DOHH2 (cell line): ENCODE data around the gene GATAD2A.

Experiments used
- H3F3A ChIP-seq: fragments of 200-600 bp; sonication (generic), shearing (Covaris generic); 2 replicates; pipeline ENCODE4 v1.6.0; 2016; ENCODE audit warnings: antibody characterized with exemption, mild to moderate bottlenecking; ENCODE audit not compliant: control insufficient read depth, insufficient read depth
- H3K27ac ChIP-seq: fragments of 200-600 bp; sonication (generic); 2 replicates; pipeline ENCODE4 v1.5.1; 2014; ENCODE audit warnings: low read depth, mild to moderate bottlenecking, low read length, moderate library complexity
- H3K27me3 ChIP-seq: fragments of 200-600 bp; sonication (generic); 2 replicates; pipeline ENCODE4 v1.6.1; 2014; ENCODE audit warnings: mild to moderate bottlenecking, low read length, mixed read lengths; ENCODE audit not compliant: control insufficient read depth
- H3K36me3 ChIP-seq: fragments of 200-600 bp; sonication (generic); 2 replicates; pipeline ENCODE4 v1.6.1; 2014; ENCODE audit warnings: mild to moderate bottlenecking, low read length, moderate library complexity, mixed read lengths; ENCODE audit not compliant: control insufficient read depth
- H3K4me1 ChIP-seq: fragments of 200-600 bp; sonication (generic); 2 replicates; pipeline ENCODE4 v1.6.1; 2014; ENCODE audit warnings: mild to moderate bottlenecking, low read length, mixed read lengths; ENCODE audit not compliant: control insufficient read depth
- H3K4me2 ChIP-seq: fragments of 200-600 bp; sonication (generic); 2 replicates; pipeline ENCODE4 v1.6.0; 2014; ENCODE audit warnings: mild to moderate bottlenecking, low read length, moderate library complexity
- H3K4me3 ChIP-seq: fragments of 200-600 bp; sonication (generic); 2 replicates; pipeline ENCODE4 v1.5.1; 2014; ENCODE audit warnings: mild to moderate bottlenecking, low read length, mixed read lengths
- H3K79me2 ChIP-seq: fragments of 200-600 bp; sonication (generic); 2 replicates; pipeline ENCODE4 v1.6.1; 2014; ENCODE audit warnings: mild to moderate bottlenecking, low read length, mixed read lengths; ENCODE audit not compliant: control insufficient read depth
- H3K9me2 ChIP-seq: fragments of 200-600 bp; sonication (generic); replicated peaks from 2 replicates; pipeline ENCODE4 v1.6.1; 2014; ENCODE audit warnings: mild to moderate bottlenecking, low read length, mixed read lengths; ENCODE audit not compliant: control insufficient read depth
- H3K9me3 ChIP-seq: fragments of 200-600 bp; sonication (generic); 2 replicates; pipeline ENCODE4 v1.6.1; 2014; ENCODE audit warnings: antibody characterized with exemption, low read length, mixed read lengths; ENCODE audit not compliant: control insufficient read depth, insufficient read depth
- H4K20me1 ChIP-seq: fragments of 200-600 bp; sonication (generic); 2 replicates; pipeline ENCODE4 v1.6.0; 2014; ENCODE audit warnings: low read depth, mild to moderate bottlenecking, antibody characterized with exemption, low read length, moderate library complexity; ENCODE audit not compliant: control insufficient read depth, insufficient read depth
- CTCF ChIP-seq: fragments of 200-600 bp; sonication (generic); IDR thresholded peaks from one replicate; pipeline ENCODE4 v1.5.1; 2014; ENCODE audit warnings: antibody characterized with exemption, mild to moderate bottlenecking, low read depth, low read length; ENCODE audit not compliant: poor library complexity, severe bottlenecking
- EZH2phosphoT487 ChIP-seq: fragments of 200-600 bp; sonication (generic); IDR thresholded peaks from 2 replicates; pipeline ENCODE4 v1.6.1; 2017; ENCODE audit warnings: borderline replicate concordance, mild to moderate bottlenecking, antibody characterized with exemption, low read length, moderate library complexity, mixed read lengths

The GATAD2A gene

GRCh38 chr19:19463348-19464117, 58.1 kb downstream of the GATAD2A start:
- TF ChIP-seq CTCF = no peak
- TF ChIP-seq EZH2phosphoT487 = no peak
- Histone ChIP-seq H3K27ac (no peak overlapping the region), H3K4me3 (no peak overlapping the region), H3K9me2 (no peaks in the 10 kb centered on the region), H3K27me3 (no peaks in the 10 kb centered on the region), H3F3A (peaks cover 21% of the 10 kb centered on the region), H3K36me3 (peaks cover 74% of the 10 kb centered on the region), H3K4me1 (peaks cover 45% of the 10 kb centered on the region), H3K4me2 (no peak overlapping the region), H3K79me2 (peaks cover 98% of the 10 kb centered on the region), H3K9me3 (peaks cover 46% of the 10 kb centered on the region), H4K20me1 (peaks cover 3% of the 10 kb centered on the region; the same call in 1 of the 2 replicates)

- Histone ChIP-seq H4K20me1 (peaks cover under 1% of the 10 kb centered on the region; the same call in 1 of the 2 replicates), H3K27ac (no peak overlapping the region), H3K4me1 (peaks cover 40% of the 10 kb centered on the region), H3F3A (peaks cover 14% of the 10 kb centered on the region), H3K36me3 (peaks cover 80% of the 10 kb centered on the region), H3K79me2 (peaks cover 98% of the 10 kb centered on the region), H3K4me3 (no peak overlapping the region), H3K9me3 (peaks cover 50% of the 10 kb centered on the region), H3K9me2 (no peaks in the 10 kb centered on the region), H3K4me2 (no peak overlapping the region), H3K27me3 (no peaks in the 10 kb centered on the region)
- TF ChIP-seq CTCF (no peak), EZH2phosphoT487 (no peak)
These were observed 59.0 kb downstream of the GATAD2A start for GRCh38 chr19:19464339-19465098.

DNA sequence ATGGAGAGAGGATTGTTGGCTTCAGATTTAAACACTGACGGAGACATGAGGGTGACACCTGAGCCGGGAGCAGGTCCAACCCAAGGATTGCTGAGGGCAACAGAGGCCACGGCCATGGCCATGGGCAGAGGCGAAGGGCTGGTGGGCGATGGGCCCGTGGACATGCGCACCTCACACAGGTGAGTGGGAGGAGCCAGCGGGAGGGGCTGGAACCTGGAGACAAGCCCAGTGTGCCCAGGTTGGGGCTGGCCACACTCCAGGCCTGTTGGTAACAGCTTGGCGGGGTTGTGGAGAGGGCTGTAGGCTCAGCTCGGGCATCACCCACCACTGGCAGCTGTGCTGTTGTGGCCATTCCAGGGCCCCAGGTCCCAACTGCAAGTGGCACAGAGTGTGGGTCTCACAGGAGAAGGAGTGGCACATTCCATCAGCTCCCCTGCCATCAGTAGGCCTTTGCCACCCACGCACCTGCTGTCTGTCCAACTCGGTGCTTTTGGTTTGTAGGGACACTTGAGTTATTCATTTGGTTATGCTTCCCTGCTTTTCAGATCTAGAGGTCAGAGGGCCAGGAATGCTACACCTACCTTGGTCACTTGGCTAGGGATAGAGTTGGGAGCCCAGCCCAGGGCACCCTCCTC, 60.1 kb downstream of the GATAD2A start:
- Histone ChIP-seq H3K36me3 (peaks cover 82% of the 10 kb centered on the region), H3K9me2 (no peaks in the 10 kb centered on the region), H3K9me3 (peaks cover 50% of the 10 kb centered on the region), H3K79me2 (peaks cover 98% of the 10 kb centered on the region), H4K20me1 (no peaks in the 10 kb centered on the region), H3K4me2 (no peak overlapping the region), H3K27ac (no peak overlapping the region), H3F3A (peaks cover 5% of the 10 kb centered on the region), H3K4me1 (peaks cover 40% of the 10 kb centered on the region), H3K4me3 (no peak overlapping the region), H3K27me3 (no peaks in the 10 kb centered on the region)
- no peak for TF ChIP-seq EZH2phosphoT487
- no peak for TF ChIP-seq CTCF
